SK-N-SH (cell line): ENCODE measurements around the gene SMAGP.
A peak's percentile ranks its signal among the peaks of the same experiment; 100 is the strongest.

Experiments
- CTCF ChIP-seq: fragments of 200-600 bp; sonication (generic); IDR thresholded peaks from 2 replicates; pipeline ENCODE4 v1.6.1; 2017; ENCODE audit warnings: antibody characterized with exemption, mild to moderate bottlenecking, moderate library complexity
- POLR2AphosphoS5 ChIP-seq: IDR thresholded peaks from 2 replicates; pipeline ENCODE4 v1.6.1; 2012; ENCODE audit warnings: low read depth, low read length
- RFX5 ChIP-seq: IDR thresholded peaks from 2 replicates; pipeline ENCODE4 v1.6.1; 2012; ENCODE audit warnings: mild to moderate bottlenecking, improper control_type of control experiment, low read length

GRCh38 chr12:51262758-51263177 lies 7.4 kb downstream of the SMAGP start:
- TF ChIP-seq POLR2AphosphoS5 (no peak), RFX5 (no peak), CTCF (peak; percentile 51)
